Neural progenitor cell (in vitro differentiated cells): ENCODE data around the gene NUDT19. TPM values are rescaled to one million over a fixed set of nuclear protein-coding genes. Genes with fewer than 3 reads are reported as not detected.

Experiments used
- DNase-seq: peaks from one replicate; pipeline ENCODE4 v3.0.0-alpha.2; 2016; ENCODE audit warnings: low spot score
- H2AFZ ChIP-seq: fragments of 200-600 bp; sonication (generic); replicated peaks from 2 replicates; pipeline ENCODE4 v1.6.1; 2016; ENCODE audit warnings: antibody characterized with exemption
- H3F3A ChIP-seq: fragments of 200-600 bp; sonication (generic); 2 replicates; pipeline ENCODE4 v1.6.1; 2016; ENCODE audit warnings: antibody characterized with exemption, low read depth
- H3K27ac ChIP-seq: fragments of 200-600 bp; sonication (generic); 2 replicates; pipeline ENCODE4 v1.5.1; 2016; ENCODE audit warnings: mild to moderate bottlenecking
- H3K27me3 ChIP-seq: fragments of 200-600 bp; sonication (generic); 2 replicates; pipeline ENCODE4 v1.6.1; 2016; ENCODE audit warnings: mild to moderate bottlenecking, moderate library complexity
- H3K36me3 ChIP-seq: fragments of 200-600 bp; sonication (generic); 2 replicates; pipeline ENCODE4 v1.5.1; 2016
- H3K4me1 ChIP-seq: fragments of 200-600 bp; sonication (generic); 2 replicates; pipeline ENCODE4 v1.6.1; 2016; ENCODE audit warnings: mixed run types
- H3K4me2 ChIP-seq: fragments of 200-600 bp; sonication (generic); 2 replicates; pipeline ENCODE4 v1.6.1; 2016
- H3K4me3 ChIP-seq: fragments of 200-600 bp; sonication (generic); 2 replicates; pipeline ENCODE4 v1.5.1; 2016
- H3K79me2 ChIP-seq: fragments of 200-600 bp; sonication (generic); 2 replicates; pipeline ENCODE4 v1.6.1; 2016; ENCODE audit warnings: low read depth
- H3K9ac ChIP-seq: fragments of 200-600 bp; sonication (generic); 2 replicates; pipeline ENCODE4 v1.6.1; 2016
- H3K9me3 ChIP-seq: fragments of 200-600 bp; sonication (generic); 2 replicates; pipeline ENCODE4 v1.5.1; 2016; ENCODE audit warnings: low read depth
- H4K20me1 ChIP-seq: fragments of 200-600 bp; sonication (generic); 2 replicates; pipeline ENCODE4 v1.6.1; 2016; ENCODE audit warnings: low read depth
- H3K27ac Mint-ChIP-seq: 3 replicates; pipeline ENCODE4 v1.8.0; 2021; ENCODE audit warnings: mixed read lengths
- H3K27me3 Mint-ChIP-seq: 2 replicates; pipeline ENCODE4 v1.8.0; 2022; ENCODE audit warnings: low read depth, mild to moderate bottlenecking, inconsistent platforms, moderate library complexity, mixed read lengths; ENCODE audit not compliant: insufficient read depth
- H3K36me3 Mint-ChIP-seq: 3 replicates; pipeline ENCODE4 v1.8.0; 2021; ENCODE audit warnings: mixed read lengths
- H3K4me1 Mint-ChIP-seq: 3 replicates; pipeline ENCODE4 v1.8.0; 2021; ENCODE audit warnings: mixed read lengths
- H3K4me3 Mint-ChIP-seq: 3 replicates; pipeline ENCODE4 v1.8.0; 2021; ENCODE audit warnings: mild to moderate bottlenecking, moderate library complexity, mixed read lengths
- H3K9me3 Mint-ChIP-seq: 3 replicates; pipeline ENCODE4 v1.8.0; 2020; ENCODE audit warnings: mixed read lengths
- CTCF ChIP-seq: fragments of 200-600 bp; sonication (generic); IDR thresholded peaks from 2 replicates; pipeline ENCODE4 v1.5.1; 2017; ENCODE audit warnings: antibody characterized with exemption, mild to moderate bottlenecking
- EZH2 ChIP-seq: fragments of 200-600 bp; sonication (generic); IDR thresholded peaks from 2 replicates; pipeline ENCODE4 v1.6.1; 2017; ENCODE audit warnings: antibody characterized with exemption, mild to moderate bottlenecking, moderate library complexity
- EZH2phosphoT487 ChIP-seq: fragments of 200-600 bp; sonication (generic); IDR thresholded peaks from 2 replicates; pipeline ENCODE4 v1.6.1; 2017; ENCODE audit warnings: antibody characterized with exemption
- total RNA-seq: library from RNA; depleted of rRNA; stranded (reverse); fragments of >200 nt; gene quantifications from 2 replicates; pipeline ENCODE4 v1.2.3, GENCODE V29; 2015; ENCODE audit warnings: low replicate concordance

The NUDT19 gene
- total RNA-seq, 1 donor from 2014 or later = 4.4 TPM

GRCh38 chr19:32671883-32672593 is 19.6 kb upstream of the NUDT19 start:
- no peak overlapping the region for H3K27ac ChIP-seq
- H2AFZ ChIP-seq = no peak overlapping the region
- H3K9ac ChIP-seq = no peak overlapping the region
- H3K4me3 ChIP-seq = no peak overlapping the region
- TF ChIP-seq EZH2 (no peak), EZH2phosphoT487 (no peak), CTCF (no peak)
- H3K9me3 ChIP-seq = no peaks in the 10 kb centered on the region
- Mint-ChIP-seq H3K27me3 (peaks cover 19% of the 10 kb centered on the region), H3K4me1 (peaks cover 20% of the 10 kb centered on the region), H3K9me3 (no peaks in the 10 kb centered on the region), H3K4me3 (no peak overlapping the region), H3K36me3 (peaks cover 4% of the 10 kb centered on the region), H3K27ac (no peak overlapping the region)
- no peak overlapping the region for H3K4me2 ChIP-seq
- peaks cover 5% of the 10 kb centered on the region for H3K4me1 ChIP-seq
- peaks cover 43% of the 10 kb centered on the region for H3K27me3 ChIP-seq
- no peak for DNase-seq
- H3F3A ChIP-seq = peaks cover 6% of the 10 kb centered on the region
- H4K20me1 ChIP-seq = peaks cover 71% of the 10 kb centered on the region
- H3K79me2 ChIP-seq = peaks cover 35% of the 10 kb centered on the region
- no peaks in the 10 kb centered on the region for H3K36me3 ChIP-seq

GRCh38 chr19:32672841-32673240 is 18.8 kb upstream of the NUDT19 start:
- Histone ChIP-seq H3K4me1 (peaks cover 10% of the 10 kb centered on the region), H3K79me2 (peaks cover 33% of the 10 kb centered on the region), H3K9ac (no peak overlapping the region), H3K4me2 (no peak overlapping the region), H3K27ac (no peak overlapping the region), H3K36me3 (no peaks in the 10 kb centered on the region), H3K4me3 (no peak overlapping the region), H3K27me3 (peaks cover 49% of the 10 kb centered on the region), H3K9me3 (no peaks in the 10 kb centered on the region), H4K20me1 (peaks cover 73% of the 10 kb centered on the region), H3F3A (peaks cover 14% of the 10 kb centered on the region), H2AFZ (no peak overlapping the region)
- Mint-ChIP-seq H3K27ac (no peak overlapping the region), H3K4me3 (peak overlapping the region; percentile 75), H3K36me3 (peaks cover 4% of the 10 kb centered on the region), H3K4me1 (peaks cover 28% of the 10 kb centered on the region), H3K27me3 (peaks cover 26% of the 10 kb centered on the region), H3K9me3 (no peaks in the 10 kb centered on the region)
- DNase-seq = no peak
- TF ChIP-seq EZH2phosphoT487 = no peak
- TF ChIP-seq EZH2 = no peak
- no peak for TF ChIP-seq CTCF

- H3K4me3 ChIP-seq = no peak overlapping the region
- H3F3A ChIP-seq = peaks cover 19% of the 10 kb centered on the region
- H2AFZ ChIP-seq = no peak overlapping the region
- H3K4me1 ChIP-seq = peaks cover 12% of the 10 kb centered on the region
- no peaks in the 10 kb centered on the region for H3K36me3 ChIP-seq
- H3K4me3 Mint-ChIP-seq = peak overlapping the region; percentile 95
- H3K27ac ChIP-seq = no peak overlapping the region
- peaks cover 32% of the 10 kb centered on the region for H3K79me2 ChIP-seq
- H3K9me3 Mint-ChIP-seq = no peaks in the 10 kb centered on the region
- H3K4me1 Mint-ChIP-seq = peaks cover 29% of the 10 kb centered on the region
- peaks cover 69% of the 10 kb centered on the region for H4K20me1 ChIP-seq
- no peak overlapping the region for H3K9ac ChIP-seq
- H3K27ac Mint-ChIP-seq = no peak overlapping the region
- H3K4me2 ChIP-seq = no peak overlapping the region
- H3K36me3 Mint-ChIP-seq = peaks cover 4% of the 10 kb centered on the region
- H3K9me3 ChIP-seq = no peaks in the 10 kb centered on the region
- no peak for TF ChIP-seq CTCF
- TF ChIP-seq EZH2phosphoT487 = no peak
- no peak for TF ChIP-seq EZH2
- no peak for DNase-seq
- H3K27me3 Mint-ChIP-seq = peaks cover 26% of the 10 kb centered on the region
- H3K27me3 ChIP-seq = peaks cover 54% of the 10 kb centered on the region
These were observed 18.0 kb upstream of the NUDT19 start for GRCh38 chr19:32673573-32673972.
